GM13976 (cell line): ENCODE measurements around the gene SNX8.

Experiments used
- DNase-seq: peaks from one replicate; pipeline ENCODE4 v3.0.0; 2012; ENCODE audit warnings: low spot score
- in situ Hi-C: fragments of 300-500 bp; cut with MboI; formaldehyde crosslinking; loops from one replicate; pipeline ENCODE4 v1.12.0; 2022; ENCODE audit warnings: low sequenced_read_pairs, mixed read lengths, inconsistent platforms; ENCODE audit not compliant: unreplicated experiment
- TF ChIP-seq, protein P1 (sequence below): IDR thresholded peaks from 2 replicates; pipeline ENCODE4 v1.5.1; 2012; ENCODE audit warnings: borderline replicate concordance, mild to moderate bottlenecking; ENCODE audit not compliant: insufficient read depth; ENCODE audit errors: extremely low read depth, missing control alignments, control extremely low read depth

SNX8 gene

DNA sequence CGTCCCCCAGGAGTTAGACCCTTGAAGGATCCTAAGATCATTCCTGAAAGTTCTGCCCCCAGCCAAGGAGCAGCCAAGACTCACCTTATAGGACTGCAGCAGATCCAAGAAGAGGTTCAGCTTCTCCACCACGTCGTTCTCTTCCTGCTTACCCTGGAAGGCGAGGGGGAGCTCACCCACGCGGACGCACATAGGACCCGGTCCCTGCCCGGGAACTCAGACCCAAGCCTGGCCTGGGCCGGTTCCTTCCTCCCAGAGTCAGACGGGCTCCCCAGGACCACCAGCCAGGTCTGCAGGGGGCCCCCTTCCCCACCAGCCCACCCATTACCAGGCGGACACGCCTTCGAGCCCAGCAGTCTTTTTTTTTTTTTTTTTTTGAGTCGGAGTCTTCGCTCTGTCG, 56.6 kb downstream of the SNX8 start:
- in situ Hi-C loops, result no loop called here
- TF ChIP-seq, protein P1, sequence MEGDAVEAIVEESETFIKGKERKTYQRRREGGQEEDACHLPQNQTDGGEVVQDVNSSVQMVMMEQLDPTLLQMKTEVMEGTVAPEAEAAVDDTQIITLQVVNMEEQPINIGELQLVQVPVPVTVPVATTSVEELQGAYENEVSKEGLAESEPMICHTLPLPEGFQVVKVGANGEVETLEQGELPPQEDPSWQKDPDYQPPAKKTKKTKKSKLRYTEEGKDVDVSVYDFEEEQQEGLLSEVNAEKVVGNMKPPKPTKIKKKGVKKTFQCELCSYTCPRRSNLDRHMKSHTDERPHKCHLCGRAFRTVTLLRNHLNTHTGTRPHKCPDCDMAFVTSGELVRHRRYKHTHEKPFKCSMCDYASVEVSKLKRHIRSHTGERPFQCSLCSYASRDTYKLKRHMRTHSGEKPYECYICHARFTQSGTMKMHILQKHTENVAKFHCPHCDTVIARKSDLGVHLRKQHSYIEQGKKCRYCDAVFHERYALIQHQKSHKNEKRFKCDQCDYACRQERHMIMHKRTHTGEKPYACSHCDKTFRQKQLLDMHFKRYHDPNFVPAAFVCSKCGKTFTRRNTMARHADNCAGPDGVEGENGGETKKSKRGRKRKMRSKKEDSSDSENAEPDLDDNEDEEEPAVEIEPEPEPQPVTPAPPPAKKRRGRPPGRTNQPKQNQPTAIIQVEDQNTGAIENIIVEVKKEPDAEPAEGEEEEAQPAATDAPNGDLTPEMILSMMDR, result no peak
- no peak for DNase-seq

DNA sequence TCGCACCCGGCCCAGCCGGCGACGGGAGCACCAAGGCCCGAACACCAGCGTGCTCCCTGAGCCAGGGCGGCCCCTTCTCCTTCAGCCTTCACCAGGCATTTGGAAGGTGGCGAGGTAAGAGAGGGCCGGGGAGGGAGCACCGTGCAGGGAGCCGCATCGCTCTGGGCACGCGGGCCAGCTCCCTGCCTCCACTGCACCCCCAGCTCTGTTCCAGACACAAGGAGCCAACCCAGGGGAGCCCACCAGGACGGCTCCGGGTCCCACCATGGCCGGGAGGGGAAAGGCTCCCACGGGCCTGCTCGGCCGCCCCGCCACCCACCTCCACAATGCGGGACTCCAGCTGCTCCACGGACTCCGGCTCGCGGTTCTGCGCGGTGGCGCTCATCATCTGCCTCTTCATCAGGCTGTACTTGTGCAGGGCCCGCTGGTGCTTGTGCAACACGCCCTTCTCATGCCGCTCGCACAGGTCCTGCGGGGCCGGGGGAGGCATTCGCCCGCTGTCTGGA, 57.1 kb downstream of the SNX8 start:
- DNase-seq, result no peak
- in situ Hi-C loops, result no loop called here
- TF ChIP-seq, protein P1, result no peak

DNA sequence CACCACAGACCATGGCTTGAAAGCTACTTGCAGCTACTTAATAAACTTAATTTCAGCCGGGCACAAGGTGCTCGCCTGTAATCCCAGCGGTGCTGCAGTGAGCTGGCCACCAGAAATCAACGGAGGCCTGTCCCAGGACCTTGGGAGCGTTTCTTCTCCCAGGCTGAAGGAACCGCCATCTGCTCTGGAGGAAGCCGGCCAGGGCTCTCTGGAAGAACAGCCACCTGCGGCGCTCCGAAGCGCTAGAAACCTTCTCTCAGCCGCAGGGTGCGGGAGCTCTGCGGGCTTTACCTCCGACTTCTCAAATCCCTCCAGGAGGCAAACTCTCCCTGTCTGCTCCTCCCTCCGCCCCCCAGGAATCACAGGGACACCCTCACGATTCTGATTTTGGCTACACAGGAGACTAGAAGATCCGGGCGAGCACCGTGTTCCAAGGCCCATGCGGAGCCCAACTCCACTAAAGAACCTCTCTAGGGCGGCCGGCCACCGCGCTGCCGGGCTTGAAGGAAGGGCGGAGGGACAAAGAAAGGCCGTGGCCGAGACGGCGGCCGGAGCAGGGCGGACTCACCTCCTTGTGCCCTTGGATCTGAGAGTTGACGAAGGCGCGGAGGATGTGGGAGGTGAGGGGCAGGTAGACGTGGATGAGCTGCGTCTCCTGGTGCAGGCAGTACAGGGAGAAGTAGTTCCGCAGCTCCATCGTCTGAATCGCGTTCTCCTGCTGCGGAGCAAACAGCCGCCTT, 57.8 kb downstream of the SNX8 start:
- in situ Hi-C loops, result no loop called here
- TF ChIP-seq, protein P1, result no peak
- no peak for DNase-seq

DNA sequence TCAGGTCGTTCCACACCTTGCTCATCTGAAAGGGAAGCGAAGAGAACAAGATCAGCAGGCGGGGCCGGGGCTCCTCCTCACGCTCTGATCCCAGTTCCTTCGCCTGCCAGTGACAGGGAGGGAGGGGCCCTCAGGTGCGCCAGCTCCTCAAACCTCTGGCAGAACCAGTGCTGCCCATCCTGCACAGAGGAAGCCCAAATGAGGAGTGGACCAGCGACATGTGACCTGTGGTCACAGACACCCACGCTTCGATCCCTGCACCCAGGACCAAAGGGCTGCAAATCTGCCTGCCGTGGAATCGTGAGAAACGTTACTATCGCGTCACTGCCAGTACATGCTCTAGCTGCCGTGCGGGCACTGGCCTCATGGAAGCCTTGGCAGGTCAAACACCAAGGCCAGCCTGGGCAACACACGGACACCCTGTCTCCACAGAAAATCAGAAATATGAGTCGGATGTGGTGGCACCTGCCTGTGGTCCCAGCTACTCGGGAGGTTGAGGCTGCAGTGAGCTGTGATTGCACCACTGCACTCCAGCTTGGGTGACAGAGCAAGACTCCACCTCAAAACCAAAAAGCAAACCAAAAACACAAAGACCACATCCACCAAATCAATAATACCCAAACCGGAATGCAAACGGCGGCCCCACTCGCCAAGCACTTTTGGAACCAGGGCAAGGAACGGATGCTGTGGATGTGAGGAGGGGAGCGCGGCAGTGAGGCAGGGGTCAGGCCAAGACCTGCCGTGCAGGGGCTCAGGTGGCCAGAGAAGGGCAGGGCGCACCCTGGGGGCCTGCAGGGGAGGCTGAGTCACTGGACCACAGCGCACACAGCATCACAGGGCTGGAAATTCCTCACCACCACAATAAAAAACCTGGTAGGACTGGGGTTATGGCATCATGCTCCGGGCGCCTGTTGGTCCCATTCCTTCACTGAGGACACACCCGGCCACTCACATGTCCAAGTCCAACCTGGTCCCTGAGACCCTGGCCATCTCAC, 58.8 kb downstream of the SNX8 start:
- TF ChIP-seq, protein P1, result no peak
- DNase-seq, result no peak
- in situ Hi-C loops, result no loop called here

DNA sequence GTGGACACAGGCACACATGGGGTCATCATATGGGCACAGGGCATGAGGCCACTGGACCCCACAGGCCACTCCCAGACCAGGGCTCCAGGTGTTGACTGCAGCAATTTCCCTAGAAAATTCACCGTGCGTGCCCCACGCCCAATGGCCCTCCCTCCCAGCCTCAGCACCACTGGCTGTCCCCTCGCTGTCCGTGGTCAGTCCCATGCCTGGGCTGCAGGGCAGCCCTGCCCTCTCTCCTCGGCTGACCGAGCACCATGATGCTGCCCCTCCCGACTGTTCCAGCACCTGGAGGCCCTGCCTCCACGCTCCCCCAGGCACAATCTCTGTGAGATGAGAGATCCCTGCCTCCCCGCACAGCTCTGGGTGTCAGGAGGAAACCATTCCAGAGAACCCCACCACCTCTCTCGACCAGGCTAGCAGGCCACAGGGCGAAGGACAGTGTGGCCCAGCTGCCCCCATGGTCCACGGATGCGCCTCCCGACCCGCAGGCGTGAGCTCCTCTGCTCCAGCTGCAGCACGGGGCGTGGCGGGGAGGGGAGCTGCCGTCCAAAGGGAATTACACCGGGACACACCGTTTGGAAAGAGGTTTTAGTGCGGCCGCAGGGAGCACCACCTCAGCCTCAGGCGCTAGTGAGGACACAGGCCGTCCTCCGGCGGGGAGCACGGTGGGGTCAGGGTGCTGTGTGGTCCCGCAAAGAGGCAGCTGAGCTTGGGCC, 59.7 kb downstream of the SNX8 start:
- DNase-seq, result no peak
- in situ Hi-C loops, result no loop called here
- TF ChIP-seq, protein P1, result no peak
